Neural cell (in vitro differentiated cells): ENCODE results near the gene MOBP. TPM values are rescaled to one million over a fixed set of nuclear protein-coding genes. Genes with fewer than 3 reads are reported as not detected.

Experiments
- H2AFZ ChIP-seq: fragments of 200-600, 300-800 bp; sonication (generic), shearing (Covaris generic); 2 replicates; pipeline ENCODE4 v1.6.0; 2014; ENCODE audit warnings: low read depth, mild to moderate bottlenecking, antibody characterized with exemption, low read length, moderate library complexity
- H3F3A ChIP-seq: fragments of 200-600 bp; shearing (Covaris generic); 2 replicates; pipeline ENCODE4 v1.6.1; 2016; ENCODE audit warnings: mild to moderate bottlenecking, moderate library complexity, mixed read lengths, antibody characterized with exemption, low read length; ENCODE audit not compliant: insufficient read depth, poor library complexity, severe bottlenecking
- H3K27ac ChIP-seq: fragments of 200-600, 300-800 bp; sonication (generic), shearing (Covaris generic); 2 replicates; pipeline ENCODE4 v1.5.1; 2014; ENCODE audit warnings: mild to moderate bottlenecking, low read length, moderate library complexity
- H3K27me3 ChIP-seq: fragments of 300-800, 200-600 bp; sonication (generic), shearing (Covaris generic); 2 replicates; pipeline ENCODE4 v1.6.0; 2014; ENCODE audit warnings: mild to moderate bottlenecking, low read depth, low read length, moderate library complexity; ENCODE audit not compliant: insufficient read depth
- H3K36me3 ChIP-seq: fragments of 300-800, 200-600 bp; sonication (generic), shearing (Covaris generic); 2 replicates; pipeline ENCODE4 v1.5.1; 2014; ENCODE audit warnings: mild to moderate bottlenecking, antibody characterized with exemption, low read length, moderate library complexity; ENCODE audit not compliant: insufficient read depth
- H3K4me2 ChIP-seq: fragments of 300-800, 200-600 bp; sonication (generic), shearing (Covaris generic); 2 replicates; pipeline ENCODE4 v1.6.0; 2014; ENCODE audit warnings: mild to moderate bottlenecking, low read length
- H3K4me3 ChIP-seq: fragments of 300-800, 200-600 bp; sonication (generic), shearing (Covaris generic); 2 replicates; pipeline ENCODE4 v1.5.1; 2014; ENCODE audit warnings: mild to moderate bottlenecking, low read length, moderate library complexity
- H3K79me2 ChIP-seq: fragments of 200-600 bp; shearing (Covaris generic); replicated peaks from 2 replicates; pipeline ENCODE4 v1.6.0; 2014; ENCODE audit warnings: mild to moderate bottlenecking, low read length, moderate library complexity; ENCODE audit not compliant: insufficient read depth
- H3K9ac ChIP-seq: fragments of 300-800, 200-600 bp; sonication (generic), shearing (Covaris generic); 2 replicates; pipeline ENCODE4 v1.6.1; 2016; ENCODE audit warnings: mild to moderate bottlenecking, low read length, mixed read lengths
- H3K9me2 ChIP-seq: fragments of 200-600 bp; shearing (Covaris generic); 2 replicates; pipeline ENCODE4 v1.6.1; 2016; ENCODE audit warnings: mild to moderate bottlenecking, low read length, mixed read lengths; ENCODE audit not compliant: insufficient read depth
- H3K9me3 ChIP-seq: fragments of 200-600, 300-800 bp; sonication (generic), shearing (Covaris generic); 2 replicates; pipeline ENCODE4 v1.6.1; 2016; ENCODE audit warnings: mild to moderate bottlenecking, mixed run types, low read length, moderate library complexity, mixed read lengths
- H4K20me1 ChIP-seq: fragments of 200-600 bp; shearing (Covaris generic); 2 replicates; pipeline ENCODE4 v1.6.1; 2016; ENCODE audit warnings: mild to moderate bottlenecking, mixed run types; ENCODE audit not compliant: insufficient read depth
- EP300 ChIP-seq: fragments of 450-650 bp; conservative IDR thresholded peaks from 2 replicates; pipeline ENCODE4 v1.6.1; 2014; ENCODE audit warnings: antibody characterized with exemption, mild to moderate bottlenecking, moderate library complexity; ENCODE audit not compliant: poor library complexity, severe bottlenecking
- EZH2 ChIP-seq: fragments of 200-600, 300-800 bp; shearing (Covaris generic), sonication (generic); IDR thresholded peaks from 2 replicates; pipeline ENCODE4 v1.6.1; 2014; ENCODE audit warnings: antibody characterized with exemption, low read length, borderline replicate concordance, mild to moderate bottlenecking; ENCODE audit not compliant: insufficient read depth, poor library complexity, severe bottlenecking
- MXI1 ChIP-seq: fragments of 450-650 bp; conservative IDR thresholded peaks from 2 replicates; pipeline ENCODE4 v1.6.1; 2014; ENCODE audit warnings: antibody characterized with exemption, mild to moderate bottlenecking; ENCODE audit not compliant: poor library complexity, severe bottlenecking
- POLR2AphosphoS5 ChIP-seq: IDR thresholded peaks from 2 replicates; pipeline ENCODE4 v1.6.1; 2012
- RAD21 ChIP-seq: fragments of 450-650 bp; conservative IDR thresholded peaks from 2 replicates; pipeline ENCODE4 v1.6.1; 2014; ENCODE audit warnings: antibody characterized with exemption, mild to moderate bottlenecking, moderate library complexity
- SMC3 ChIP-seq: fragments of 450-650 bp; conservative IDR thresholded peaks from 2 replicates; pipeline ENCODE4 v1.6.1; 2014; ENCODE audit warnings: antibody characterized with exemption, mild to moderate bottlenecking, moderate library complexity; ENCODE audit not compliant: poor library complexity
- TAF1 ChIP-seq: IDR thresholded peaks from 2 replicates; pipeline ENCODE4 v1.6.1; 2012; ENCODE audit warnings: low read depth
- polyA plus RNA-seq: library from polyadenylated mRNA; depleted of rRNA; stranded (reverse); fragments of >200 nt; gene quantifications from 2 replicates; pipeline ENCODE4 v1.2.3, GENCODE V29; 2014
- TF ChIP-seq, protein P1 (sequence below): IDR thresholded peaks from 2 replicates; pipeline ENCODE4 v1.6.1; 2012; ENCODE audit warnings: borderline replicate concordance
- TF ChIP-seq, protein P2 (sequence below): fragments of 450-650 bp; IDR thresholded peaks from 2 replicates; pipeline ENCODE4 v1.5.1; 2014; ENCODE audit warnings: antibody characterized with exemption, mild to moderate bottlenecking, moderate library complexity; ENCODE audit not compliant: poor library complexity, severe bottlenecking

The MOBP gene
- polyA plus RNA-seq, 1 donor from 2014 or later, result not detected

DNA sequence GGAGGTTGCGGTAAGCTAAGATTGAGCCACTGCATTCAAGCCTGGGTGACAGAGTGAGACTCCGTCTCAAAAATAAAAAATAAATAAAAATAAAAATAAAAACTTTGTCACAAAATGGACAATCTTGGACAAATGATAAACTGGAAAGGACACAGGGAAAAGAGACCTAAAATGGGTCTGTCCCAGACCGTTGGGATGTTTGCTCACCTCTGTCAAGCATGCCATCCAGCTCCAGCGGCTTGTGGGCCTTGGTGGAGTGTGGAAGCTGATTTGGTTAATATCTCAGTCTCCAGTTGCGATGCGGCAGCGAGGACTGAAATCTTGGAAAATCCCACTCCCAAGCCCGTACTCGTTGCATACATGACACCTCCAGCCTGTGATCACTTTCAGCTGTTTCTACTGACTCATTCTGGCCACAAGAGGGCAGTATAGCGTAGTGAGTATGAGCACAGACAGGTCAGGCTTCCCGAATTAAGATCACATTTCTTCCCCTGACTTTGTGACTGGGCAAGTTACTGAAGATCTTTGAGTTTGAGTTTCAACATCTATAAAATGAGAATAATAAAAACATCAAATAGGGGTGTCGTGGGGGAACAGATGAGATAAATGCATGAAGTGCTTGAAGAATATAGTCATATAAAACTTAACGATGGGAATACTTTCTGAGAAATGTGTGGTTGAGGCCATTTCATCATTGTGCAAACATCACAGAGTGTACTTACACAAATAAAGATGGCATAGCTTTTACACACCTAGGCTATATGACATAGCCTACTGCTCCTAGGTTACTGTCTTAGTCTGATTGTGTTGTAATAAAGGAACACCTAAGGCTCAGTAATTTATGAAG, 19.6 kb upstream of the MOBP start:
- H3K27ac ChIP-seq, result no peak overlapping the region
- no peak overlapping the region for H3K4me2 ChIP-seq
- H3K4me3 ChIP-seq, result no peak overlapping the region
- H3K79me2 ChIP-seq, result no peaks in the 10 kb centered on the region
- H3K27me3 ChIP-seq, result no peaks in the 10 kb centered on the region
- H2AFZ ChIP-seq, result no peak overlapping the region
- no peaks in the 10 kb centered on the region for H3K36me3 ChIP-seq
- no peaks in the 10 kb centered on the region for H4K20me1 ChIP-seq
- H3K9me2 ChIP-seq, result no peaks in the 10 kb centered on the region
- TF ChIP-seq POLR2AphosphoS5 (no peak), RAD21 (peak; percentile 87), TAF1 (no peak), MXI1 (no peak), SMC3 (peak; percentile 86), EP300 (no peak), EZH2 (no peak)
- TF ChIP-seq, protein P1, sequence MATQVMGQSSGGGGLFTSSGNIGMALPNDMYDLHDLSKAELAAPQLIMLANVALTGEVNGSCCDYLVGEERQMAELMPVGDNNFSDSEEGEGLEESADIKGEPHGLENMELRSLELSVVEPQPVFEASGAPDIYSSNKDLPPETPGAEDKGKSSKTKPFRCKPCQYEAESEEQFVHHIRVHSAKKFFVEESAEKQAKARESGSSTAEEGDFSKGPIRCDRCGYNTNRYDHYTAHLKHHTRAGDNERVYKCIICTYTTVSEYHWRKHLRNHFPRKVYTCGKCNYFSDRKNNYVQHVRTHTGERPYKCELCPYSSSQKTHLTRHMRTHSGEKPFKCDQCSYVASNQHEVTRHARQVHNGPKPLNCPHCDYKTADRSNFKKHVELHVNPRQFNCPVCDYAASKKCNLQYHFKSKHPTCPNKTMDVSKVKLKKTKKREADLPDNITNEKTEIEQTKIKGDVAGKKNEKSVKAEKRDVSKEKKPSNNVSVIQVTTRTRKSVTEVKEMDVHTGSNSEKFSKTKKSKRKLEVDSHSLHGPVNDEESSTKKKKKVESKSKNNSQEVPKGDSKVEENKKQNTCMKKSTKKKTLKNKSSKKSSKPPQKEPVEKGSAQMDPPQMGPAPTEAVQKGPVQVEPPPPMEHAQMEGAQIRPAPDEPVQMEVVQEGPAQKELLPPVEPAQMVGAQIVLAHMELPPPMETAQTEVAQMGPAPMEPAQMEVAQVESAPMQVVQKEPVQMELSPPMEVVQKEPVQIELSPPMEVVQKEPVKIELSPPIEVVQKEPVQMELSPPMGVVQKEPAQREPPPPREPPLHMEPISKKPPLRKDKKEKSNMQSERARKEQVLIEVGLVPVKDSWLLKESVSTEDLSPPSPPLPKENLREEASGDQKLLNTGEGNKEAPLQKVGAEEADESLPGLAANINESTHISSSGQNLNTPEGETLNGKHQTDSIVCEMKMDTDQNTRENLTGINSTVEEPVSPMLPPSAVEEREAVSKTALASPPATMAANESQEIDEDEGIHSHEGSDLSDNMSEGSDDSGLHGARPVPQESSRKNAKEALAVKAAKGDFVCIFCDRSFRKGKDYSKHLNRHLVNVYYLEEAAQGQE, result no peak
- TF ChIP-seq, protein P2, sequence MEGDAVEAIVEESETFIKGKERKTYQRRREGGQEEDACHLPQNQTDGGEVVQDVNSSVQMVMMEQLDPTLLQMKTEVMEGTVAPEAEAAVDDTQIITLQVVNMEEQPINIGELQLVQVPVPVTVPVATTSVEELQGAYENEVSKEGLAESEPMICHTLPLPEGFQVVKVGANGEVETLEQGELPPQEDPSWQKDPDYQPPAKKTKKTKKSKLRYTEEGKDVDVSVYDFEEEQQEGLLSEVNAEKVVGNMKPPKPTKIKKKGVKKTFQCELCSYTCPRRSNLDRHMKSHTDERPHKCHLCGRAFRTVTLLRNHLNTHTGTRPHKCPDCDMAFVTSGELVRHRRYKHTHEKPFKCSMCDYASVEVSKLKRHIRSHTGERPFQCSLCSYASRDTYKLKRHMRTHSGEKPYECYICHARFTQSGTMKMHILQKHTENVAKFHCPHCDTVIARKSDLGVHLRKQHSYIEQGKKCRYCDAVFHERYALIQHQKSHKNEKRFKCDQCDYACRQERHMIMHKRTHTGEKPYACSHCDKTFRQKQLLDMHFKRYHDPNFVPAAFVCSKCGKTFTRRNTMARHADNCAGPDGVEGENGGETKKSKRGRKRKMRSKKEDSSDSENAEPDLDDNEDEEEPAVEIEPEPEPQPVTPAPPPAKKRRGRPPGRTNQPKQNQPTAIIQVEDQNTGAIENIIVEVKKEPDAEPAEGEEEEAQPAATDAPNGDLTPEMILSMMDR, result peak; percentile 91
- H3K9ac ChIP-seq, result no peak overlapping the region
- H3F3A ChIP-seq, result no peaks in the 10 kb centered on the region
- no peaks in the 10 kb centered on the region for H3K9me3 ChIP-seq

DNA sequence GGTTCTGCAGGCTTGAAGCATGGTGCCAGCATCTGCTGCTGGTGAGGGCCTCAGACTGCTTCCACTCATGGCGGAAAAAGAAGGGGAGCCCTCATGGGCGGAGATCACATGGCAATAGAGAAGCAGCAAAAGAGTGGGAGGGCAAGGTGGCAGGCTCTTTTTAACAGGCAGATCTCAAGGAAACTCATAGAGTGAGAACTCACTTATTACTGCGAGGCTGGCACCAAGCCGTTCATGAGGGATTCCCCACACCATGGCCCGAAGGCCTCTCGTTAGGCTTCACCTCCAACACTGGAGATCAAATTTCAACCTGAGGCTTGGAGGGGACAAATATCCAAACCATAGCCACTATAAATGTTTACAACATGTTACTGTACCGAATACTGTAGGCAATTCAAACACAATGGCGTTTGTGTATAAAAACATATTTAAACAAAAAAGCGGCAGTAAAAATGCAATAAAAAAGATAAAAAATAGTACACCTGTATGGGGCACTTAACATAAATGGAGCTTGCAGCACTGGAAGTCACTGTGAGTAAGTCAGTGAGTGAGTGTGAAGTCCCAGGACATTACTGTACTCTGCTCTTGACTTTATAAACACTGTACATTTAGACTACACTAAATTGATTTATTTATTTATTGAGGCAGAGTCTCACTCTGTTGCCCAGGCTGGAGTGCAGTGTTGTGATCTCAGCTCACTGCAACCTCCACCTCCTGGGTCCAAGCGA, 18.8 kb upstream of the MOBP start:
- no peak overlapping the region for H2AFZ ChIP-seq
- no peaks in the 10 kb centered on the region for H3K9me3 ChIP-seq
- no peaks in the 10 kb centered on the region for H4K20me1 ChIP-seq
- H3F3A ChIP-seq, result no peaks in the 10 kb centered on the region
- no peaks in the 10 kb centered on the region for H3K36me3 ChIP-seq
- H3K79me2 ChIP-seq, result no peaks in the 10 kb centered on the region
- H3K27ac ChIP-seq, result no peak overlapping the region
- TF ChIP-seq TAF1 (no peak), EZH2 (no peak), EP300 (no peak), RAD21 (no peak), POLR2AphosphoS5 (no peak)
- TF ChIP-seq, protein P2, result no peak
- H3K4me2 ChIP-seq, result no peak overlapping the region
- no peak overlapping the region for H3K9ac ChIP-seq
- no peak overlapping the region for H3K4me3 ChIP-seq
- no peaks in the 10 kb centered on the region for H3K27me3 ChIP-seq
- no peaks in the 10 kb centered on the region for H3K9me2 ChIP-seq
